H1 (cell line): ENCODE measurements around the gene LMAN1L. TPM values are rescaled to one million over a fixed set of nuclear protein-coding genes. Genes with fewer than 3 reads are reported as not detected.
A peak's percentile ranks its signal among the peaks of the same experiment; 100 is the strongest.

ENCODE experiments used
- CTCF ChIA-PET: fragments of 300-600 bp; sonication (Branson Sonifier 250); formaldehyde crosslinking; loops from one replicate; lab custom pipeline; 2021; ENCODE audit not compliant: partially characterized antibody; lab: Charles Lee
- POLR2A ChIA-PET: fragments of 300-600 bp; sonication (Branson Sonifier 250); formaldehyde crosslinking; loops from one replicate; lab custom pipeline; 2021; ENCODE audit warnings: inconsistent platforms; ENCODE audit not compliant: partially characterized antibody; lab: Charles Lee
- DNase-seq, 2 experiments: peaks; one replicate each; pipeline versions ENCODE4 v3.0.0 to v3.0.0-alpha.2; 2010 to 2022; ENCODE audit warnings: low spot score in 2 of 2, low read depth in 1 of 2, mixed read lengths in 1 of 2
- FAIRE-seq: peaks from 2 replicates; lab custom pipeline; 2011; peaks lifted over from hg19 to GRCh38; lab: Jason Lieb, UNC
- H2AFZ ChIP-seq: 2 replicates; pipeline ENCODE4 v1.8.1; 2012; ENCODE audit warnings: low read length, inconsistent platforms
- H2AK5ac ChIP-seq: 2 replicates; pipeline ENCODE4 v1.6.1; 2013; ENCODE audit warnings: low read depth, low read length
- H2BK120ac ChIP-seq: replicated peaks from 2 replicates; pipeline ENCODE3; 2013; ENCODE audit warnings: low read depth, low read length, inconsistent platforms
- H2BK12ac ChIP-seq: 2 replicates; pipeline ENCODE4 v1.6.1; 2013; ENCODE audit warnings: low read depth, low read length
- H2BK15ac ChIP-seq: 2 replicates; pipeline ENCODE4 v1.6.1; 2013; ENCODE audit warnings: low read length
- H2BK20ac ChIP-seq: 2 replicates; pipeline ENCODE4 v1.6.1; 2013; ENCODE audit warnings: low read length
- H2BK5ac ChIP-seq: 2 replicates; pipeline ENCODE4 v1.6.1; 2013; ENCODE audit warnings: low read depth, low read length
- H3K14ac ChIP-seq: 2 replicates; pipeline ENCODE4 v1.6.1; 2013; ENCODE audit warnings: inconsistent platforms; ENCODE audit not compliant: insufficient read length
- H3K18ac ChIP-seq: 2 replicates; pipeline ENCODE4 v1.6.1; 2013; ENCODE audit warnings: low read length; ENCODE audit errors: extremely low read depth
- H3K23ac ChIP-seq: 2 replicates; pipeline ENCODE4 v1.6.1; 2013; ENCODE audit warnings: inconsistent platforms; ENCODE audit not compliant: insufficient read length
- H3K23me2 ChIP-seq: 2 replicates; pipeline ENCODE4 v1.6.1; 2013; ENCODE audit warnings: low read depth, low read length
- H3K27ac ChIP-seq: 2 replicates; pipeline ENCODE4 v1.6.1; 2011; ENCODE audit warnings: low read depth, low read length, inconsistent platforms
- H3K27me3 ChIP-seq, 4 experiments: replicated peaks in 1 of 4; 1 replicate in 1 of 4; 2 replicates in 3 of 4; pipeline versions ENCODE4 v1.6.1 to v1.8.1; 2011 to 2013; ENCODE audit warnings: low read length in 3 of 4, mild to moderate bottlenecking in 3 of 4, inconsistent platforms in 2 of 4, mixed read lengths in 2 of 4, moderate library complexity in 1 of 4; ENCODE audit not compliant: control insufficient read depth in 3 of 4, insufficient read depth in 3 of 4; ENCODE audit errors: extremely low read depth in 1 of 4
- H3K36me3 ChIP-seq, 4 experiments: 2 replicates each; pipeline versions ENCODE4 v1.6.1 to v1.8.1; 2011 to 2013; ENCODE audit warnings: mild to moderate bottlenecking in 4 of 4, low read length in 3 of 4, moderate library complexity in 2 of 4, control low read depth in 1 of 4, inconsistent platforms in 1 of 4; ENCODE audit not compliant: insufficient read depth in 4 of 4, control insufficient read depth in 2 of 4
- H3K4ac ChIP-seq: replicated peaks from 2 replicates; pipeline ENCODE3; 2013; ENCODE audit warnings: low read length, low read depth, mixed read lengths, inconsistent platforms; ENCODE audit not compliant: insufficient read length
- H3K4me1 ChIP-seq, 4 experiments: replicated peaks in 1 of 4; 1 replicate in 1 of 4; 2 replicates in 3 of 4; pipeline versions ENCODE4 v1.6.1 to v1.8.1; 2011 to 2013; ENCODE audit warnings: low read length in 3 of 4, inconsistent platforms in 2 of 4, mixed read lengths in 1 of 4; ENCODE audit not compliant: insufficient read depth in 4 of 4, control insufficient read depth in 3 of 4
- H3K4me2 ChIP-seq, 2 experiments: 2 replicates each; pipeline versions ENCODE4 v1.6.1 to v1.8.1; 2011 to 2013; ENCODE audit warnings: low read depth in 2 of 2, low read length in 2 of 2, control low read depth in 1 of 2, inconsistent platforms in 1 of 2, mild to moderate bottlenecking in 1 of 2; ENCODE audit not compliant: insufficient read depth in 1 of 2
- H3K4me3 ChIP-seq, 4 experiments: fragments of 200-600, 300-600 bp in 1 of 4; sonication (generic), shearing (Covaris generic), sonication (Bioruptor Twin) in 1 of 4; 2 replicates each; pipeline versions ENCODE4 v1.5.1 to v1.8.1; 2011 to 2016; ENCODE audit warnings: low read length in 4 of 4, low read depth in 3 of 4, control low read depth in 2 of 4, inconsistent platforms in 2 of 4, mild to moderate bottlenecking in 2 of 4, mixed read lengths in 1 of 4, moderate library complexity in 1 of 4; ENCODE audit not compliant: insufficient read depth in 2 of 4; ENCODE audit errors: extremely low read depth in 1 of 4
- H3K56ac ChIP-seq: replicated peaks from 2 replicates; pipeline ENCODE3; 2013; ENCODE audit warnings: low read depth, mild to moderate bottlenecking, mixed read lengths, low read length, inconsistent platforms; ENCODE audit not compliant: insufficient read length
- H3K79me1 ChIP-seq: 2 replicates; pipeline ENCODE4 v1.6.1; 2013; ENCODE audit warnings: low read depth, low read length, control low read depth
- H3K79me2 ChIP-seq, 2 experiments: 2 replicates each; pipeline versions ENCODE4 v1.6.1 to v1.8.1; 2012 to 2013; ENCODE audit warnings: low read length in 2 of 2, mild to moderate bottlenecking in 2 of 2, inconsistent platforms in 1 of 2; ENCODE audit not compliant: insufficient read depth in 2 of 2, control insufficient read depth in 1 of 2
- H3K9ac ChIP-seq, 4 experiments: replicated peaks in 1 of 4; 1 replicate in 1 of 4; 2 replicates in 3 of 4; pipeline versions ENCODE4 v1.6.1 to v1.8.1; 2011 to 2013; ENCODE audit warnings: low read depth in 3 of 4, low read length in 3 of 4, control low read depth in 2 of 4, mild to moderate bottlenecking in 2 of 4, moderate library complexity in 2 of 4, inconsistent platforms in 1 of 4; ENCODE audit errors: extremely low read depth in 1 of 4
- H3K9me3 ChIP-seq, 2 experiments: 2 replicates each; pipeline versions ENCODE4 v1.6.1 to v1.8.1; 2012 to 2013; ENCODE audit warnings: mild to moderate bottlenecking in 2 of 2, moderate library complexity in 2 of 2, control low read depth in 1 of 2, inconsistent platforms in 1 of 2, low read depth in 1 of 2, low read length in 1 of 2, mixed read lengths in 1 of 2; ENCODE audit not compliant: insufficient read depth in 2 of 2
- H4K20me1 ChIP-seq, 2 experiments: replicated peaks in 1 of 2; 2 replicates each; pipeline versions ENCODE3 to v1.8.1; 2011 to 2013; ENCODE audit warnings: inconsistent platforms in 2 of 2, low read length in 2 of 2, mild to moderate bottlenecking in 1 of 2; ENCODE audit not compliant: insufficient read depth in 2 of 2, control insufficient read depth in 1 of 2
- H4K5ac ChIP-seq: 2 replicates; pipeline ENCODE4 v1.6.1; 2013; ENCODE audit warnings: low read length, low read depth, mixed read lengths, inconsistent platforms; ENCODE audit not compliant: insufficient read length
- H4K8ac ChIP-seq: 2 replicates; pipeline ENCODE4 v1.8.0; 2013; ENCODE audit warnings: mild to moderate bottlenecking, moderate library complexity, low read length, inconsistent platforms; ENCODE audit not compliant: insufficient read depth; ENCODE audit errors: extremely low read depth
- H4K91ac ChIP-seq: replicated peaks from 2 replicates; pipeline ENCODE3; 2013; ENCODE audit warnings: low read length, mixed read lengths, inconsistent platforms; ENCODE audit not compliant: insufficient read length
- ASH2L ChIP-seq: fragments of 200-600, 300-600 bp; sonication (generic); IDR thresholded peaks from one replicate; pipeline ENCODE4 v1.7.1; 2017; ENCODE audit warnings: low read length
- BCL11A ChIP-seq, 2 experiments: IDR thresholded peaks; one replicate each; pipeline ENCODE4 v1.6.1; 2011; ENCODE audit warnings: low read depth in 2 of 2, low read length in 2 of 2, mild to moderate bottlenecking in 2 of 2
- EP300 ChIP-seq, 2 experiments: IDR thresholded peaks; 1 replicate in 1 of 2; 2 replicates in 1 of 2; pipeline ENCODE4 v1.6.1; 2011 to 2012; ENCODE audit warnings: low read depth in 2 of 2, low read length in 2 of 2, mild to moderate bottlenecking in 2 of 2, borderline replicate concordance in 1 of 2, inconsistent platforms in 1 of 2, moderate library complexity in 1 of 2
- FOSL1 ChIP-seq: IDR thresholded peaks from 2 replicates; pipeline ENCODE4 v1.6.1; 2011; ENCODE audit warnings: mild to moderate bottlenecking, low read depth, low read length, moderate library complexity; ENCODE audit not compliant: insufficient read depth
- HDAC2 ChIP-seq, 2 experiments: fragments of 300-600 bp in 1 of 2; sonication (generic) in 1 of 2; IDR thresholded peaks; 2 replicates each; pipeline ENCODE4 v1.6.1; 2011 to 2012; ENCODE audit warnings: low read depth in 2 of 2, low read length in 2 of 2, mild to moderate bottlenecking in 2 of 2, moderate library complexity in 2 of 2, borderline replicate concordance in 1 of 2, inconsistent platforms in 1 of 2
- KDM1A ChIP-seq: fragments of 200-600, 300-600 bp; sonication (generic); IDR thresholded peaks from 2 replicates; pipeline ENCODE4 v1.7.1; 2016; ENCODE audit warnings: mild to moderate bottlenecking, low read length, borderline replicate concordance
- KDM4A ChIP-seq: IDR thresholded peaks from one replicate; pipeline ENCODE4 v1.7.1; 2012; ENCODE audit warnings: low read depth, mild to moderate bottlenecking, moderate library complexity, low read length, inconsistent platforms; ENCODE audit not compliant: severe bottlenecking
- SP2 ChIP-seq: IDR thresholded peaks from 2 replicates; pipeline ENCODE4 v1.6.1; 2012; ENCODE audit warnings: mild to moderate bottlenecking, low read length, inconsistent platforms
- TAF1 ChIP-seq: IDR thresholded peaks from 2 replicates; pipeline ENCODE4 v1.6.1; 2011; ENCODE audit warnings: mild to moderate bottlenecking, low read depth, low read length
- WGBS, 2 experiments: shearing (Covaris generic) in 1 of 2; methylation state at CpG; one replicate each; pipeline versions ENCODE4 v1.1.6 to v1.1.7; 2013 to 2015; ENCODE audit warnings: low lambda C conversion rate in 2 of 2, mixed read lengths in 2 of 2, inconsistent platforms in 1 of 2, low coverage in 1 of 2, missing lambda C conversion rate in 1 of 2; ENCODE audit not compliant: insufficient replicate concordance in 2 of 2, insufficient coverage in 1 of 2, insufficient read length in 1 of 2; ENCODE audit errors: extremely low coverage in 1 of 2, missing lambda C conversion rate in 1 of 2; 5-methylcytosine and 5-hydroxymethylcytosine counted together
- polyA plus RNA-seq, 7 experiments: library from polyadenylated mRNA; depleted of rRNA in 3 of 7; stranded (reverse) in 5 of 7; unstranded in 2 of 7; fragments of >200 nt in 5 of 7; fragments of 200-250 nt in 2 of 7; gene quantifications; 1 replicate in 5 of 7; 2 replicates in 1 of 7; 4 replicates in 1 of 7; pipeline versions ENCODE4 v1.2.1 to v1.2.3, GENCODE V29; 2011 to 2013; ENCODE audit warnings: missing spikeins in 2 of 7, mixed read lengths in 2 of 7
- total RNA-seq: library from RNA; stranded (reverse); fragmentation: NEBNext Ultra II Directional; extraction: Animal tissue kit (Norgen Biotek cat#: 25700); gene quantifications from 2 replicates; pipeline ENCODE4 v1.2.1, GENCODE V29; 2021
- TF ChIP-seq, protein P1 (sequence below): IDR thresholded peaks from 2 replicates; pipeline ENCODE4 v1.6.1; 2012; ENCODE audit warnings: inconsistent platforms

The LMAN1L gene
- total and polyA plus RNA-seq, 2 of the 8 experiments (the other 6 are each of a cell fraction or from before 2014, with no cell fraction given) = not detected

DNA sequence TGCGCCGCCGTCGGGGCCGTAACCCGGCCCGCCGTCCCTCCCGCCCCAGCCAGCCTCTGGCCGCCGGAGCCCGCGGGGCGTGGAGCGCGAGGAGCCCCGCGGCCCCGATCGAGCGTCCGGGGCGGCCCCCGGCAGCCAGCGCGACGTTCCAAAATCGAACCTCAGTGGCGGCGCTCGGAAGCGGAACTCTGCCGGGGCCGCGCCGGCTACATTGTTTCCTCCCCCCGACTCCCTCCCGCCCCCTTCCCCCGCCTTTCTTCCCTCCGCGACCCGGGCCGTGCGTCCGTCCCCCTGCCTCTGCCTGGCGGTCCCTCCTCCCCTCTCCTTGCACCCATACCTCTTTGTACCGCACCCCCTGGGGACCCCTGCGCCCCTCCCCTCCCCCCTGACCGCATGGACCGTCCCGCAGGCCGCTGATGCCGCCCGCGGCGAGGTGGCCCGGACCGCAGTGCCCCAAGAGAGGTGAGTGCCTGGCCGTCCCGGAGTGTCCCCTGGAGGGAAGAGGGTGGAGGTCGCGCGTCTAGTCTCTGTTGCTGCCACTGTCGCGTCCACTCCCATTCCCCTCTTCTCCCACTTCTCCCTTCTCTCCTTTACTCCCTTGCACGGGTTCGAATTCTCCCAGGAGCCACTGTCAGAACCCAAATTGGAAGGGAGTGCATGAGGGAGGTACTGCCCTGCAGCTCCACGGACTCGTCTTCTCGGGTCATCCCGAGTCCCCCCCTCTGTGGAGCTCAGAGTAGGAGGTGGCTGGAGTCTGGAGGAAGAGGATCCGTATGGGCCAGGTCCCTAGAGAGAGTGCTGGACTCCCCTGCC, 30.2 kb upstream of the LMAN1L start:
- Histone ChIP-seq H3K27ac (no peak overlapping the region), H3K18ac (peak overlapping the region; percentile 48), H2AK5ac (no peak overlapping the region), H3K79me1 (peaks cover 10% of the 10 kb centered on the region), H3K4ac (peak overlapping the region; percentile 27), H2AFZ (no peak overlapping the region), H3K9me3 (no peaks in the 10 kb centered on the region), H3K4me2 (peak overlapping the region; percentile 86 to 91), H2BK120ac (no peak overlapping the region), H3K14ac (no peak overlapping the region), H2BK15ac (no peak overlapping the region), H3K4me3 (peak overlapping the region; percentile 55 to 82 (median 60)), H4K5ac (no peak overlapping the region), H3K23me2 (peaks cover 9% of the 10 kb centered on the region), H2BK12ac (no peak overlapping the region), H3K23ac (no peak overlapping the region), H3K4me1 (peaks cover 3 to 22% (median 17%) of the 10 kb centered on the region in 4 experiments), H3K9ac (peak overlapping the region; percentile 5 to 81 (median 18); a peak in 3 of 7 replicates), H4K8ac (peak overlapping the region; percentile 3; the same call in 1 of the 2 replicates), H2BK20ac (no peak overlapping the region), H3K27me3 (peaks cover 0 to 15% (median 11%) of the 10 kb centered on the region in 4 experiments; a peak in 6 of 7 replicates), H2BK5ac (no peak overlapping the region), H3K36me3 (no peaks in the 10 kb centered on the region), H3K56ac (peak overlapping the region; percentile 33), H4K91ac (peak overlapping the region; percentile 51), H3K79me2 (peaks cover 0 to 6% of the 10 kb centered on the region in 2 experiments; a peak in 1 of 4 replicates), H4K20me1 (peaks cover 3 to 19% of the 10 kb centered on the region in 2 experiments)
- WGBS, 2 experiments = 9% methylated on average over 10 of the region's 72 CpGs; no CpG with 5 or more reads in 1 of the 2 experiments
- DNase-seq (no peak), FAIRE-seq (no peak)
- ChIA-PET CTCF (interaction anchor here (0.6 to 53.7 kb wide), 11 partner anchors 10 to 157 kb away, joined by 3 to 1439 read pairs (median 21); partner anchors contain the start of genes CLK3, CPLX3 and LMAN1L), POLR2A (interaction anchor here (1.0 to 5.6 kb wide), 9 partner anchors 10 to 167 kb away, joined by 3 to 26 read pairs (median 4); partner anchors contain the start of genes CLK3 and ULK3)
- TF ChIP-seq HDAC2 (IDR thresholded peaks at IDR 0.05; ENCODE audit: borderline replicate concordance in 1 of 2, low read depth in 2 of 2, low read length in 2 of 2) (0 out of 4 replicates have a peak, but pooled peaks of 1 of the 2 experiments have one; percentile 23), SP2 (no peak), TAF1 (no peak), ASH2L (peak; percentile 53), KDM1A (no peak), BCL11A (IDR thresholded peaks at IDR 0.05; ENCODE audit: low read depth in 2 of 2, low read length in 2 of 2) (no peak), KDM4A (peak; percentile 51), EP300 (IDR thresholded peaks at IDR 0.05; ENCODE audit: borderline replicate concordance in 1 of 2, low read depth in 2 of 2, low read length in 2 of 2) (no peak), FOSL1 (no peak)
- TF ChIP-seq, protein P1, sequence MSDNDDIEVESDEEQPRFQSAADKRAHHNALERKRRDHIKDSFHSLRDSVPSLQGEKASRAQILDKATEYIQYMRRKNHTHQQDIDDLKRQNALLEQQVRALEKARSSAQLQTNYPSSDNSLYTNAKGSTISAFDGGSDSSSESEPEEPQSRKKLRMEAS = peak; percentile 47; the same call in 1 of the 2 replicates
